GM21381 (cell line): ENCODE measurements around the gene TRMT112.

Experiments used
- ATAC-seq: cut with Tn5 transposase; IDR thresholded peaks from one replicate; pipeline ENCODE4 v1.9.1; 2021; ENCODE audit warnings: mild to moderate bottlenecking, moderate library complexity; ENCODE audit not compliant: unreplicated experiment

TRMT112 gene

DNA sequence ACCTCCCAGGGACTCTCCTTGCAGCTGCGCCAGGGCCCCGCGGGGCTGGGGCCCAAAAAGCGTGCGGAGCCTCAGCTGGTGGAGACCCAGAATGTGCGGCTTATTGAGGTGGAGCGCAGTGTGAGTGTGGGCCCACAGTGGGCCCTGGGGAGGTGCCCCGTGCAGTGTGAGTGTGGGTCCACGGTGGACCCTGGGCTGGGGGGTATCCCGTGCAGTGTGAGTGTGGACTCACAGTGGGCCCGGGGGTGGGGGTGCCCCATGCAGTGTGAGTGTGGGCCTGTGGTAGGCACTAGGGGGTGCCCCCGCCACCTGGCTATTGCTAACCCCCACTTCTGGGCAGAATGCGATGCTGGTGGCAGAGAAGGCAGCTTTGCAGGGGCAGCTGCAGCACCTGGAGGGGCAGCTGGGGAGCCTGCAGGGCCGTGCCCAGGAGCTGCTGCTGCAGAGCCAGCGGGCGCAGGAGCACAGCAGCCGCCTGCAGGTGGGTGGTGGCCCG is 33.8 kb upstream of the TRMT112 start:
- ATAC-seq, result no peak

DNA sequence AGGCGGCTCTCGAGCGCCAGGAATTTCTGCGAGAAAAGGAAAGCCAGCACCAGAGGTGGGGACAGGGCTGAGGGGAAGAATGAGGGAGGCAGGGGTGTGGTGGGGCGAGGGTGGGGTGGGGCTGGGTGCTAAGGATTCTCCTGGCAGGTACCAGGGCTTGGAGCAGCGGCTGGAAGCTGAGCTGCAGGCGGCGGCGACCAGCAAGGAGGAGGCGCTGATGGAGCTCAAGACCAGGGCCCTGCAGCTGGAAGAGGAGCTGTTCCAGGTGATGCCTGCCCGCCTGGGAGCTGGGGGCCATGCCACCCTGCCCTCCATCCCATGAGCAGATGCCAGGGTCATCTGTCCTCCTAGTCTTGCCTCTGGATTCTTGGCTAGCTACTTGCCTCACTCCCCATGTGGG is 32.0 kb upstream of the TRMT112 start:
- no peak for ATAC-seq

DNA sequence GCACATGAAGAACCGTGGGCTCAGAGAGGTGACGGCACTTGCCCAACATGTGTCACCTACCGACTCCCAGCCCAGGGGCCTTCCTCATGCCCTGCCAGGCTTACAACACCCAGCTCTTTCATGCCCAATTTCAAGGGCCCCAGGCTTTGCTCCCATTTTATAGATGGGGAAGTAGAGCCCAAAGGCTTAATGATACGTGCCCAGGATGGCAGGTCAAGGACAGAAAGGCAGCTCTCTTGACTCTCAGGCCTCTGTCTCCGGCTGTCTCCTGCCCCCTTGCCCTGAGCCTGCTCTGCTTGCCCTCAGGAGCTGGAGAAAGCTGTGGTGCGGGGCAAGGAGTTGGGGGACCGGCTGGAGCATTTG is 31.6 kb upstream of the TRMT112 start:
- no peak for ATAC-seq

DNA sequence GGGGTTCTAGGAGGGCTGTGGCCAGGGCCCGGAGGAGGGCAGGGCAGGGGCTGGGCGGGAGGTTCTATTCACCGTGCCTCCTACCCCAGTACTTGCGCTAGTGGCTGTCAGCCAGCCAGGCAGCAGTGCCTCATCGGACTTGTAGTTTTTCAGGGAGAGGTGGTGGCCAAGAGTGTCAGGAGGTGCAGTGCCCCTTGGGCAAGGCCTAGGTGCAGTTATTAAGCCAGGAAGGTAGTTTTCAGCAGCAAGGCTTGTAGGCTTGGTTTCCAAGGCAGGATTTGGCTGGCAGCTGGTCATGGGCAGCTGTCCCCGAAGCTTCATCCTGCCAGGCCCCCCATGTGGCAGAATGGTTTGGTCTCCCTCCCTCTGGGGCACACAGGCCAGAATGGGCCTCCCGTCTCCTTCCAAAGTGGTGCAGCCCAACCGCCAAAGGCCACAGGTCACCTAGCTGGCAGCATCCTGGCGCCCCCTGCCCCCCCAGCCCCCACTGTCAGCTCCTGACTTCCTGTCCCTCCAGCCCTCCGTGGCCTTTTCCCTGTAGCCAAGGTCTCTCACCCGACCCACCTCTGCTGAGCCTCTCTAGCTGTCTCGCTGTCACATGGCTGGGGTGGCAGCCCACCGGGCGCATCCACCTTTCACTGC is 31.1 kb upstream of the TRMT112 start:
- ATAC-seq, result no peak

DNA sequence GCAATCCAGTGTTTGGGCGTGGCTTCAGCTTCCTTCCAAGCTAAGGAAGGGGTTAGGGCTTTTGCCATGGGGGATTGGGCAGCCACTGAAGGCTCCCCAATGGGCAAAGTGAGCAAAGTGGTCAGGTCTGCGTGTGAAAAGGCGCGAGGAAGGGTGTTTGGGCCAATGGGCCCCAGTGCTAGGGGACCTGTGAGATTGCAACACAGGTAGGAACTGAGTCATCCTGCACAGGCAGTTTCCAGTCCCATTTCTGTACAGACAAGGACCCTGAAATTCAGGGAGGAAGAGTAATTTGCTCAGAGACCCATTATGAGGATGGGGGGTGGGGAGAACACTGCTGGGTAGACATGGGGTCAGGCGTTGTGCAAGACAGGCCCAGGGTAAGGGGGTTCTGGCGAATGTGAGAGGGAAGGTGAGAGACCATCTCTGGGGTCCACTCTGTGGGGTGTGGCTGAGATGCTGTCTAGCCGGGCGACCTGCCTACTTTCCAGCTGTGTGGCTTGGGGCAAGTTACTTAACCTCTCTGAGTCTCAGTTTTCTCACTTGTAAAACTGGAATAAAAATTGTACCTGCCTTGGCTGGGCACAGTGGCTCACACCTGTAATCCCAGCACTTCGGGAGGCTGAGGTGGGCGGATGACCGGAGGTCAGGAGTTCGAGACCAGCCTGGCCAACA is 30.0 kb upstream of the TRMT112 start:
- no peak for ATAC-seq

DNA sequence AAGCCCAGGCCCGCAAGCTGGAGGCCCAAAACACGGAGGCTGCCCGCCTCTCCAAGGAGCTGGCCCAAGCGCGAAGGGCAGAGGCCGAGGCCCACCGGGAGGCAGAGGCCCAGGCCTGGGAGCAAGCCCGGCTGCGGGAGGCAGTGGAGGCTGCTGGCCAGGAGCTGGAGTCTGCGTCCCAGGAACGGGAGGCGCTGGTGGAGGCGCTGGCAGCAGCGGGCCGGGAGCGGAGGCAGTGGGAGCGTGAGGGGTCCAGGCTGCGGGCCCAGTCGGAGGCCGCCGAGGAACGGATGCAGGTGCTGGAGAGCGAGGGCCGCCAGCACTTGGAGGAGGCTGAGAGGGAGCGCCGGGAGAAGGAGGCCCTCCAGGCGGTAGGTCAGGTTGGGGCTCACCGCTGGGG is 27.4 kb upstream of the TRMT112 start:
- no peak for ATAC-seq

DNA sequence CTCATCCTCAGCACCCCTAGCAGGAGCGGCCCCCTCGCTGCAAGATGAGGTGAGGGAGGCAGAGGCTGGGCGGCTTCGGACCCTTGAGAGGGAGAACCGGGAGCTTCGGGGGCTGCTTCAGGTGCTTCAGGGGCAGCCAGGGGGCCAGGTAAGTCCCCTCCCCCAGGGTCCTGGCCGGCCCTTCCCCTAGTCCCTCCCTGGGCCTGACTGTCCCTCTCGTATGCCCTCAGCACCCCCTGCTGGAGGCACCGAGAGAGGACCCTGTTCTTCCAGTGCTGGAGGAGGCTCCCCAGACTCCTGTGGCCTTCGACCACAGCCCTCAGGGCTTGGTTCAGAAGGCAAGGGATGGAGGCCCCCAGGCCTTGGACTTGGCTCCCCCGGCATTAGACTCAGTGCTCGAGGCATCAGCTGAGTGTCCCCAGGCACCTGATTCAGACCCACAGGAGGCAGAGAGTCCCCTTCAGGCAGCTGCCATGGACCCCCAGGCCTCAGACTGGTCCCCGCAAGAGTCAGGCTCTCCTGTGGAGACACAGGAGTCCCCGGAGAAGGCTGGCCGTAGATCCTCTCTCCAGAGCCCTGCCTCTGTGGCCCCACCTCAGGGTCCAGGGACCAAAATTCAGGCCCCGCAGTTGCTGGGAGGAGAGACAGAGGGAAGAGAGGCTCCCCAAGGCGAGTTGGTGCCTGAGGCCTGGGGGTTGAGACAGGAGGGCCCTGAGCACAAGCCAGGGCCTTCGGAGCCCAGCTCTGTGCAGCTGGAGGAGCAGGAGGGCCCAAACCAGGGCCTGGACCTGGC is 26.6 kb upstream of the TRMT112 start:
- ATAC-seq, result no peak

DNA sequence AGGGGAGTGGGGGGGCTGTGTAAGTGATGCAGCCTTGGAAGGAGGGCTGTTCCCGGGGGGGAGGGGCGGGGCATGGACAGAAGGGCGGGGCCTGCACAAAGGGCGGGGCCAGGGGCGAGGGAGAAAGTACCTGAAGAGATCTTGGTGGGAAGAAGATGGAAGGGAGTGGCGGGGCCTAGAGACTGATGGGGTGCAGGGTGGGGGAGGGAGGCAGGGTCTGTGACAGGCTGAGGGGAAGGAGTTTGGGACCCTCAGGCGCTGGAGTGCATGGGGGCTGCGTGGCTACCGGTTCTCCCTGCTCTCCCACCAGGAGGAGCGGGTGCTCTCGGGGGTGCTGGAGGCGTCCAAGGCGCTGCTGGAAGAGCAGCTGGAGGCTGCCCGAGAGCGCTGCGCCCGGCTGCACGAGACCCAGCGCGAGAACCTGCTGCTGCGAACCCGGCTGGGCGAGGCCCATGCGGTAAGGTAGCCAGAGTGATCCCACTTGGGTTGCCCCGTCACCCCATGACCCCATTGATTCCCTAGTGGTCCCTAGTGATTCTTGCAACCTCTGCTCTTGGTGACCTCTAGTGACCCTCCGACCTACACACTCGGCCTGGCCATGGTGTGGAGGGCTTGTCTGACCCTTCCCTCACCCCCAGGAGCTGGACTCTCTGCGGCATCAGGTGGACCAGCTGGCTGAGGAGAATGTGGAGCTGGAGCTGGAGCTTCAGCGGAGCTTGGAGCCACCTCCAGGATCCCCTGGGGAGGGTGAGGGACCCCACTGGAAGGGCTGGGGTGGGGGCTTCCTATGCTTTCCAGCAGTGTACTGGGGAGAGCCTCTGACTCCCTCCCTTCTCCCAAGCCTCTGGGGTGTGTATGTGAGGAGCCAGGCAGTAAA is 25.7 kb upstream of the TRMT112 start:
- no peak for ATAC-seq

DNA sequence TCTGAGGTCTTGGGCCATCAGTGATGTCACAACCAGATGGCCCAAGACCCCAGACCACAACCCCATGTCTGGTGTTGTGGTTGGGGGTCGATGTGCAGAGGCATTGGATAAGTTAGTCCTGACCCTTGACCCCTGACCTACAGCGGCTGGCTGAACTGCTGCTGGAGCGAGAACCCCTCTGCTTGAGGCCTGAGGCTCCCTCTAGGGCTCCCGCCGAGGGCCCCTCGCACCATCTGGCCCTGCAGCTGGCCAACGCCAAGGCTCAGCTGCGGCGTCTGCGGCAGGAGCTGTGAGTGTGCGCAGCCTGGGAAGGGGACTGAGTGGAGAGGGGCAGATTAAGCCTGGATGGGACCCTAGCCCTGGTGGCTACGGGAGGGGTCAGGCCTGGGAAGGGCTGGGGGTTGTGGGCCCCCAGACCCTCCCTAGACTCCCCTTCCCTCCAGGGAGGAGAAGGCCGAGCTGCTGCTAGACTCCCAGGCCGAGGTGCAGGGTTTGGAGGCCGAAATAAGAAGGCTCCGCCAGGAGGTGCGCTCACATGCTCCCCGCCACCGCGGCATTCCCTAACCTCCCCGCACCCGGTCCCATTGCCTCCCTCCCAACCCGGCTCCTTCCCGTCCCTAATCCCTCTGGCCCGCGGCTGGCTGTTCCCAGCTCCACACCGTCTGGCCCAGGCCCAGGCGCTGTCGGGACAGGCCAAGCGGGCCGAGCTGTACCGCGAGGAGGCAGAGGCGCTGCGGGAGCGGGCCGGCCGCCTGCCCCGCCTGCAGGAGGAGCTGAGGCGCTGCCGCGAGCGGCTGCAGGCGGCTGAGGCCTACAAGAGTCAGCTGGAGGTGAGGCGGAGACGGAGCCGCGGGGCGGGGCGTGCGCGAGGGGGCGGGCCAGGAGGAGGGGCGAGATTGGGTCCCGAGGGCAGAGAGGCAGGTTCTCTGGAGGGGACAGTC is 24.8 kb upstream of the TRMT112 start:
- ATAC-seq, result no peak

DNA sequence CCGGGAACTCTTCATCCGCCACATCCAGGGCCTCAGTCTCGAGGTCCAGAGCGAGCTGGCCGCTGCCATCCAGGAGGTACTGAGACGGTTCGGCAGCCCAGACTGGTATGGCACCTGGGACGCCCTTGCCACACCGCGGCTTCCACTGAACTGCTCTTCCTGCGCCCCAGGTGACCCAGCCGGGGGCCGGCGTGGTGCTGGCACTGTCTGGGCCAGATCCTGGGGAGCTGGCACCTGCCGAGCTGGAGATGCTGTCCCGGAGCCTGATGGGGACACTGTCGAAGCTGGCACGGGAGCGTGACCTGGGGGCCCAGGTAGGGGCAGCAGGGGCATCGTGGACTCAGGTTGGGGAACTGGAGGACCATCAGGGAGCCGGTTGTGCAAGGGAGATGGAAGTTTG is 24.1 kb upstream of the TRMT112 start:
- ATAC-seq, result no peak

DNA sequence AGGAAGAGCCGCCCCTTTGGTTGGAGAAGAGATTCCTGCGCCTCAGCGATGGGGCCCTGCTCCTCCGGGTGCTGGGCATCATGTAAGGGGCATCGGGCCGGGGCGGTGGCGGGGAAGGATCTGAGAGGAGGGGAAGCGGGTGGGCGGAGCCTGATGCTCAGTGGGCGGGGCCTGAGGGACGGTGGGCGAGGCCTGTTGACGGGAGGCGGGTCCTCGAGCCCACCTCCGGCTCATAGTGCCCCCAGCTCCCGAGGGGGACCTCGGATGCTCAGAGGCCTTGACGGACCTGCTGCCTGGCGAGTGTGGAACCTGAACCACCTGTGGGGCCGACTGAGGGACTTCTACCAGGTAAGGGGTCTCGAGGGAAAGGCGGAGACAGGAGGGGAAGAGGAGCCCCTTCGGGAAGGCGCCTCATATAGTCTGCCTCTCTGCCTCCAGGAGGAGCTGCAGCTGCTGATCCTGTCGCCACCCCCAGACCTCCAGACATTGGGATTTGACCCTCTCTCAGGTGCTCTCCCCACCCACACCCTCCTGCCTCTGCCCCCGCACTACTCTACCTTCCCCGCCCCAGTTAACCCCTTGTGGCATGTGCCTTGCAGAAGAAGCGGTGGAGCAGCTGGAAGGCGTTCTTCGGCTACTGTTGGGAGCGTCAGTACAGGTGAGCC is 23.4 kb upstream of the TRMT112 start:
- ATAC-seq, result no peak

DNA sequence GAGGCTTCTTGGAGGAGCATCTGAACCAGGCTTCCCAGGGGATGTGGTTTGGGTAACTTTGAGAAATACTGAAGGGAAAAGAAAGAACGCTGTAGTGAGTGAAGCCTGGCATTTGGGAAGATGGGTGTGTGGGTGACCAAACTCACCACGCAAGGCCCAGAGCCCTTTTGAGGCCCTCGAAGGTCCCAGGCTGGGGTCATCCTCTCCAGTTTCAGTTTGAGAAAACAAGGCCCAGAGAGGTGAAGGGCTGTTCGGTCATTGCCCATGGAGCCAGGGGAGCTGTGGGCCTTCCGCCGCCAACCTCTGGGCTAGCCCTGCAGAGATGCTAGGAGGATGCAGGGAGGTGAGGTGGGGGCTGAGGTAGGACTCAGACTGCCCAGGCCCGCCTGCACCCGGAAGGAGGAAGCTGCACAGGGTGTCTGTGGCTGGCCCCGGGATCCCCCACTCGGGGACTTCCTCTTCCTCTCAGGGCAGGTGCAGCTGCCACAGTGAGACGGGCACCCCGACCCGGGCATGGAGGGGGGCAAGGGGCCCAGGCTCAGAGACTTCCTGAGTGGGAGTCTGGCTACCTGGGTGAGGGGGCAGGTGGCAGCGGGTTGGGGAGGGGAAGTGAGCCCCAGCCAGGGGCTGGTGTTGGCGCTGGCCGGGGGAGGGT is 22.5 kb upstream of the TRMT112 start, which contains the start of gene CCDC88B:
Gene CCDC88B (plus strand): TSS at position 451 of the 655 bp plus-strand sequence. CDS start 63 bp downstream, at position 514.
- peak; percentile 52 for ATAC-seq

DNA sequence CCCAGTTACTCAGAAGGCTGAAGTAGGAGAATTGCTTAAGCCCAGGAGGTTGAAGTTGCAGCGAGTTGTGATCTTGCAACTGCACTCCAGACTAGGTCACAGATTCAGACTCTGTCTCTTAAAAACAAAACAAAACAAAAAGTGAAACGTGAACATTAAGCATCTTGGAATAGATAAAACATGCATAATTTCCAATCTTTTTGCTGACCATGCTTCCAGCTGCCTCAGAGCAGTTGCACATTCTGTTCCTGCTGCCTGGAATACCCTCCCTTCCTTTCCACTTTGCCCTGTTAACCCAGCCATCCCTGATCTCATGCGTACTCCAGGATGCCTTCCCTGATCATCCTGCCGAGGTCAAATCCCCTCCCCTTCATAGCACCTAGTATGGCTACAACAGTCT is 21.9 kb upstream of the TRMT112 start:
- ATAC-seq, result no peak

DNA sequence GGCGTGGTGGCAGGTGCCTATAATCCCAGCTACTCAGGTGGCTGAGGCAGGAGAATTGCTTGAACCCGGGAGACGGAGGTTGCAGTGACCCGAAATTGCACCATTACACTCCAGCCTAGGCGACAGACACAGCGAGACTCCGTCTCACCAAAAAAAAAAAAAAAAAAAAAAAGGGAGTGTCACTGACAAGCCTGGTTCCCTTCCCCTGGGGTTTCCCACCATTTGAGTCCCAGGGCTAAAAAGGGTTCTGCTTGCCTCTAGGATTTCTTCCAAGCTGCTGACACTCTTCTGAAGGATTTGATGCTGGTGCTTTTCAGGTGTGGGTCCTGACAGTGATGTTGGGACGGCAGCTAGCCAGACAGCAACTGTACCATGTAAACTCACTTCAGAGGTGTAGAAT is 21.4 kb upstream of the TRMT112 start:
- ATAC-seq, result no peak

DNA sequence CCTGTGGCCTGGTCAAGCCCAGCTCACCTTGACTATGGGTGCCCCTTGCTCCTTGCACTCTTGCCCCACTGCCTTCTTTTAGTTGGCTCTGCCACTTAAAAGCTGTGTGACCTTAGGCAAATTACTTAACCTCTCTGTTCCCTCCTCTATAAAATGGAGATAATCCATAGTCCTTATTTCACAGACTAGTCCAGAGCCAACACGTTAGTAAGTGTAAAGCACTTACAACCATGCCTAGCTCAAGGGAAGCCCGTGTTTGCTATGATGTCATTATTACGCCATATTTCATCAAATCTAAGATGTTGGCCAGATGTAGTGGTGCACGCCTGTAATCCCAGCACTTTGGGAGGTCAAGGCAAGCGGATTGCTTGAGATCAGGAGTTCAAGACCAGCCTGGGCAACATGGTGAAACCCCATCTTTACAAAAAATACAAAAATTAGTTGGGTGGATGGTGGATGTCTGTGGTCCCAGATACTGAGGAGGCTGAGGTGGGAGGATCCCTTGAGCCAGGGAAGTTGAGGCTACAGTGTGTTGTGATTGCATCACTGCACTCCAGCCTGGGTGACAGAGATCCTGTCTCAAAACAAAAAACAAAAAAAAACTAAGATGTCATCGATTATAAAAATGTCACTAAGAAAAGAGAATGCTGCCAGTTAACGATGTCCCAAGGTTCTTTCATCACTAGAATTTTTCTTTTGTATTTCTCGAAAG is 20.3 kb upstream of the TRMT112 start:
- ATAC-seq, result no peak

DNA sequence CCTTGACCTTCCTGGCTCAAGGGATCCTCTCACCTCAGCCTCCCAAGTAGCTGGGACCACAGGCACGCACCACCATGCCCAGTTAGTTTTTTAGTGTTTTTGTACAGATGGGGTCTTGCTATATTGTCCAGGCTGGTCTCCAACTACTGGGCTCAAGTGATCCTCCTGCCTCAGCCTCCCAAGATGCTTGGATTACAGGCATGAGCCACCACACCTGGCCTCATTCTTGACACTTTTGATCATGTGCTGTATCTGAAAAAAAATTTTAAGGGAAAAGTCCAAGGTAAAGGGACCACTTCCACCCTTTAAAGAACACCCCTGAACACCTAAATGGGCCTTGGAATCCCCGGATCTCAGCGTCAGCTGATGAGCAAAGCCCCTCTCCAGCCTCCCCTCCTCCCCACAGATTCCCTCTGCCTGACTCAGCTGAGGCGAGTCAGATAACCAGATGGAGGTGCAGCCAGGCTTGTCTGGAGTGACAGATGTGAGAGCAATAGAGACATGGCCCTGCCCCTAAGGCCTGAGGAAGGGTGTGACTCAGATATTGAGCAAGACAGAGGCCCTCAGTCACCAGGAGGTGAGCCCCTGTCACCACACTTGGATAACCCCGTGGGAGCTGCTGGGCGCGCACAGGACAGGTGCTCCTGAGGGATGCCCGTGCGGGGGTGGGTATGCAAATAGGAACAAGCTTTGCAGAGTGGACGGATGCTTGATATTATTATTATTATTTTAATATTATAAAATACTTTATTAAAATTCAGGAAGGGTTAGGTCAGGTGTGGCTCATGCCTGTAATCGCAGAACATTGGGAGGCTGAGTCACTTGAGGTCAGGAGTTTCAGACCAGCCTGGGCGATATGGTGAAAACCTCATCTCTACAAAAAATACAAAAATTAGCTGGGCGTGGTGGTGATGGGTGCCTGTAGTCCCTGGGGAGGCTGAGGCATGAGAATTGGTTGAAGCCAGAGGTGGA is 17.7 kb upstream of the TRMT112 start:
- peak; percentile 68 for ATAC-seq

DNA sequence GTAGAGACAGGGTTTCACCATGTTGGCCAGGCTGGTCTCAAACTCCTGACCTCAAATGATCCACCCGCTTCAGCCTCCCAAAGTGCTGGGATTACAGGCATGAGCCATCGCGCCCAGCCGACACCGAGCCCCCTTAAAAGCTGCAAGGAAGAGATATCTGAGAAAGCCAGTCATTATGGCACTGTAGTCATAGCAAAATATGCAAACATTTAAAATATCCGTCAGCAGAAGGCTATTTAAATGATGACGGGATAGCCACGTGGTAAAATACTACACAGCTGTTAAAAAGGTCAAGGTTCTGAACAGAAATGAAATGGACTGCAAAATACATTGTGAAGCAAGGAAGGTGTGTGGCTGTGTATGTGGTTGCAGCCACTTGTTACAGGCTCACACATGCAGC is 16.2 kb upstream of the TRMT112 start:
- ATAC-seq, result no peak
